Prostate gland (tissue), 2 donors: ENCODE data around the gene BEND6.

ENCODE experiments used
- POLR2A ChIP-seq: fragments of 450-650 bp; IDR thresholded peaks from one replicate; pipeline ENCODE4 v1.6.1; 2016; ENCODE audit warnings: antibody characterized with exemption, mild to moderate bottlenecking
- POLR2AphosphoS5 ChIP-seq: sonication (generic); formaldehyde crosslinking; IDR thresholded peaks from one replicate; pipeline ENCODE4 v1.6.1; 2017; ENCODE audit warnings: antibody characterized with exemption
- TF ChIP-seq, protein P1 (sequence below), 4 experiments: fragments of 200-600 bp in 2 of 4; fragments of 450-650 bp in 2 of 4; sonication (generic) in 2 of 4; IDR thresholded peaks; 1 replicate in 3 of 4; 2 replicates in 1 of 4; pipeline ENCODE4 v1.5.1; 2016 to 2019; ENCODE audit warnings: antibody characterized with exemption in 4 of 4, mild to moderate bottlenecking in 2 of 4, moderate library complexity in 2 of 4

DNA sequence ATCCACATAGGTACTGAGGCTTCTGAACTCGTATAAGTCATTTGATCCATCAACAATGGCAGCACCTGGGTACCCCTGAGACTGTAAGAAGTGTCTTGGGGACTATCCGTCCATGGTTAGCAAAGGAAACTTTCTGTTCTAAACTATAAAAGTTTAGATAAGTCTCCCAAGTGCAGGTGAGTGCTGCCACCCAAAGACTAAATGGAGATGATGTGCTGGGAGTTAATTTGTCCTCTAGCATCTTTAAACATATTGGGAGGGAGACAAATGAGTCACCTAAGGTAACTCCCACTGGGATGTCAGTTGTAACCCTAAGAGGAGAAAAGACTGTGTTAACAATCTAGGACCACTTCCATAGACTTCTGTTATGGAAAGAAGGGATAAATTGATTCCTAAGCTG lies 6.2 kb downstream of the BEND6 start:
- TF ChIP-seq, protein P1, sequence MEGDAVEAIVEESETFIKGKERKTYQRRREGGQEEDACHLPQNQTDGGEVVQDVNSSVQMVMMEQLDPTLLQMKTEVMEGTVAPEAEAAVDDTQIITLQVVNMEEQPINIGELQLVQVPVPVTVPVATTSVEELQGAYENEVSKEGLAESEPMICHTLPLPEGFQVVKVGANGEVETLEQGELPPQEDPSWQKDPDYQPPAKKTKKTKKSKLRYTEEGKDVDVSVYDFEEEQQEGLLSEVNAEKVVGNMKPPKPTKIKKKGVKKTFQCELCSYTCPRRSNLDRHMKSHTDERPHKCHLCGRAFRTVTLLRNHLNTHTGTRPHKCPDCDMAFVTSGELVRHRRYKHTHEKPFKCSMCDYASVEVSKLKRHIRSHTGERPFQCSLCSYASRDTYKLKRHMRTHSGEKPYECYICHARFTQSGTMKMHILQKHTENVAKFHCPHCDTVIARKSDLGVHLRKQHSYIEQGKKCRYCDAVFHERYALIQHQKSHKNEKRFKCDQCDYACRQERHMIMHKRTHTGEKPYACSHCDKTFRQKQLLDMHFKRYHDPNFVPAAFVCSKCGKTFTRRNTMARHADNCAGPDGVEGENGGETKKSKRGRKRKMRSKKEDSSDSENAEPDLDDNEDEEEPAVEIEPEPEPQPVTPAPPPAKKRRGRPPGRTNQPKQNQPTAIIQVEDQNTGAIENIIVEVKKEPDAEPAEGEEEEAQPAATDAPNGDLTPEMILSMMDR (IDR thresholded peaks at IDR 0.05) = no peak
- TF ChIP-seq POLR2A (no peak), POLR2AphosphoS5 (no peak)
